ENCODE results near the gene CDC37.

The CDC37 gene
- total RNA-seq, result 189 to 261 reads per million in 2 experiments

DNA sequence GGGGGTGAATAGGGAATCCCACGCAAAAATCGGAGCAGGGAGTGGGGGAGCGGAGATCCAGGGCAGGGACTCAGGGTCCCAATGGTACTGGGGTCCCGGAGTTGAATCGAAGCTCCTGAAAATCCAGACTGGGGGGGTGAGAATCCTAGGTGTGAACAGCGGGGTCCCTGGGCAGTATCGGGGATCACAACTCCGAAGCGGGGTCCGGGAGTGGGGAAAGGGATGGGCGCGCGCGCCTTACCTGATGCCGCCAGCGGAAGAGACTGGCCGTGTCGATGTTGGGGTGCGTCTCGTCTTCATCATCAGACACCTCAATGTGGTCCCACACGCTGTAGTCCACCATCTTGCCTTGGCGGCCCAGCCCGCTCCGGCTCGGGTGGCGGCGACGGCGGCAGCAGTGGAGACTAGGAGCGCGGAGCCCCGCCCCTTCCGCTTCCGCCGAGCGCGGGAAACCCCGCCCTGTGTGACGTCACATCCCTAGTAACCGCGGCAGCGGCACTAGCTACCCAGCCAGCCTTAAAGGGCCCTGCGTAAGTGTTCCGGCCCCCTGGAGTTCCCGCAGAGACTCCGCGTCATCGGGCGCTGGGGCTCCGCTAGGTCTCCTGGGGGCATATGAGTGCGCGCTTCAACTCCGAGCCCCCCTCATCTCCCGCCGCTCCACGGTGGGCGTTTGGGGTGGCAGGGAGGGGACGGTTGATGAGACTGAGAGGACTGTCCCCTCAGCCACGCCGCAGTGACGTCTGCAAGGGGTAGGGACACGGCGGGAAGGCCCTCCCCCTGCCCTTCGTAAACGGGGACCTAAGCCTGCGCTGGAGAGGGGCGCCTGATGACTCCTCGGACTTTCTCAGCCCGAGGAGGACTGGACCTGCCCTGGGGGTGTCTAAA is at the start of gene CDC37:
Gene CDC37, minus strand, starts transcription at position 406 of the 885 bp plus-strand sequence. Its CDS starts 63 bp downstream, at position 343.
- peak; percentile 96 for DNase-seq (ENCODE audit: low read depth)

DNA sequence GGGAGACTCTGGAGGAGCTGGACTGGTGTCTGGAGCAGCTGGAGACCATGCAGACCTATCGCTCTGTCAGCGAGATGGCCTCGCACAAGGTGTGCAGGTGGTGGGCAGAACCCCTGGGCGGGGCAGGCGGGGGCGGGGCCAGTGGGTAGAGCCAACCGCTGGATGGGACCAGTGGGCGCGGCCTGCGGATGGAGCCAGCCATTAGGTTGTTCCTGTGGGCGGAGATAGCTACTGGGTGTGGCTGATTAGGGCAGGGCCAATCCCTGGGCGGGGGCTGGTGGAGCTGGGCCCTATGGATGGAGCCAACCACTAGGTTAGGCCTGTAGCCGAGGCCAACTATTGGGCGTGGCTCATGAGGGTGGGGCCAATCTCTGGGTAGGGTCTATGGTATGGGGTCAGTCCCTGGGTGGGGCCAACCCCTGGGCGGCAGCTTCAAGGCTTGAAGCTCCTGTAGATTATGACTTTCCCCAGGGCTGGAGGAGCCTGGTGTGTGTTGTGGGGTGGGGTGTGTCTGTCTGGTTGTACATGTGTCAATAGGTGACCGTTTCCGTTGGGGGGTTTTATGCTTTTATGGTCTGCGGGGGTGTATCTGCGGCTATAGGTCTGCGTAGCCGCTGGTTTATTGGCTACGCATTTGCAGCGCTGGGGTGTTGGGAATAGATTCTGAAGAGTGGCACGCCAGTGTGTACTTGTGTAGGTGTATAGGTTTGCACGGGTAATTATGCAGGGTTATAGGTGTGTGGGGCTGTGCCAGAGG is 47.7 kb upstream of the CDC37 start:
- DNase-seq (ENCODE audit: low read depth), result no peak

DNA sequence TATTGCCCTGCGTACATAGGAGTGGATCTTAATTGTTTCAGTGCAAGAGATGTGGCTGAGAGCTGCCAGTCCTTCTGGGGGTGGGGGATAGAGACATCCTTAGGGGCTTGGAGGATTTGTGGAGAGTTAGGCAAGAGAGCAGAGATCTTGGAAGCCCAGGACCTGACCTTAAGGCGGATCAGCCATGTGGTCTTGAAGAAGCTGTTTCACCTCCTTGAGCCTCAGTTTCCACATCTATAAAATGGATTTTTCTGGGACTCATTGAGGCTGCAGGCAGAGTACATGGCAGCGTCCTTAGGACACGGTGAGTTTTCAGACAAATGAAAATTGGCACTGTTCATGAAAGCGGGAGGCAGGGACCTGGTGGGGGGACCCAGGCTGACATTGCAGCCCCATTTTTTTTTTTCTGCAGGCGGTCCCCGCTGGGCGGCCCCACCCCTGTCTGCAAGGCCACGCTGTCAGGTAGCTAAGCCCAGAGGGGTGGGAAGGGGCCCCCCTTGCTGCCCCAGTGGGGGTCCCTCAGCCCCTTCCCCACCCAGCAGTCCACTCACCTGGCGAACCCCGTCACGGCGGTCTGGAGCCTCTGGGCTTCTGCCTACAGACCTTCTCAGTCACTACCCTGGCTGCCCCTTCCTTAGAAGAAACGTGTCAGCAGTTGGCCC is 47.0 kb upstream of the CDC37 start:
- DNase-seq (ENCODE audit: low read depth), result no peak

DNA sequence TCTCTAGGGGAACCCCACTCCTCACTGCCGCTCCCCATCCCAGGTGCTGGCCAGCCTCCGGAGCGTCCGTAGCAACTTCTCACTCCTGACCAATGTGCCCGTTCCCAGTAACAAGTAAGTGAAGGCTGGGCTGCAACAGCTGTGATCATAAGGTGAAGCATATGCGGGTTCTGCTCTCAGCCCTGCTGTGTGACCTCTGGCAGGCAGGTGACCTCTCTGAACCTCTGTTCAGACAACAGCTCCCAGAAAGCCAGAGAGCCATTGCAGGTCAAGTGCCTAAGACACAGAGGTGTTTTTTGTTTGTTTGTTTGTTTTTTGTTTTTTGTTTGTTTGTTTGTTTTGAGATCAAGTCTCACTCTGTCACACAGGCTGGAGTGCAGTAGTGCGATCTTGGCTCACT is 45.7 kb upstream of the CDC37 start:
- DNase-seq (ENCODE audit: low read depth), result no peak

DNA sequence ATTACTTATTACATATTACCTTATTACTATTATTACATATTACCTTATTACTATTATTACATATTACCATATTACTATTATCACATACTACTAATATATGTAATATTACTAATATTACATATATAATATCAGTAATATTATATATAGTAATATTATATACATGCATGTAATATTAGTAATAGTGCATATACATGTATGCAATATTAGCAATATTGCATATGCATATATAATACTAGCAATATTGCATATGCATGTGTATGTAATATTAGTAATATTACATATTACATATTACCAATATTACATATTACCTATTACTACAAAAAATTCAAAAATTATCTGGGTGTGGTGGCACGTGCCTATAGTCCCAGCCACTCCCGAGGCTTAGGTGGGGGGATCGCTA is 39.4 kb upstream of the CDC37 start:
- DNase-seq (ENCODE audit: low read depth), result no peak

DNA sequence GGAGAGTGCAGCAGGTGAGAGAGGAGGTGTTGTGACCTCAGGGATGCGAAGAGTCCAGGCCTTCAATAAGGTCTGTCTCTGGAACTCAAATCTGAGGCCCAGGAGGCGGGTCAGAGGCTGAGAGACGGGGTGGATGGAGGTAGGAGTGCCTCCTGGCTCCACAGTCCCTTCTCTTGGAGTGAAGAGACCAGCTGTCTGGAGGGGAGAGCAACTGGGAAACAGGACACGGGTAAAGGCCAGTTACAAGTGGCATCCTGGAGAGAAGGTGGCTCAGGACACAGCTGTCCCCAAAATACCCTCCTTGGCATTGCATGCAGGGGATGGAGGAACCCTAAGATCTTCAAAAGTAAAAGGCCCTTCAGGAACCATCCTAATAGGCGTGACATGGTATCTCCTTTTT is 36.2 kb upstream of the CDC37 start:
- DNase-seq (ENCODE audit: low read depth), result no peak

DNA sequence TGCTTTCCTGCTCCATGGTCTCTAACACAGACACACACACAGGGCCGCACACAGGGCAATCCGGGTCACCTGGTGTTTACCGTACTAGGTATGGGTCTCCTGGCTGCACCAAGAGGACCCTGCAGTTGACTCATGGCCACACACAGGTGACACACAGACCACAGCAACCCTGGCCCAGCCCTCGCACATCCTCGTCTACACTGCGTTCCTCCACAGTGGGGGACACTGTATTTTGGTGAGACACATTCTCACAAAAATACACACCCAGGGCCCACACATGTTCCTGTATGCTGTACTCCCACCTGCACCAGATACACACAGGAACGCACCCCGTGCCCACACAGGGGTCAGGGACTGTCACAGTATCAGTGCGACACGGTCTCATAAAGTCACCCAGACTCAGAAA is 29.8 kb upstream of the CDC37 start:
- DNase-seq (ENCODE audit: low read depth), result no peak

DNA sequence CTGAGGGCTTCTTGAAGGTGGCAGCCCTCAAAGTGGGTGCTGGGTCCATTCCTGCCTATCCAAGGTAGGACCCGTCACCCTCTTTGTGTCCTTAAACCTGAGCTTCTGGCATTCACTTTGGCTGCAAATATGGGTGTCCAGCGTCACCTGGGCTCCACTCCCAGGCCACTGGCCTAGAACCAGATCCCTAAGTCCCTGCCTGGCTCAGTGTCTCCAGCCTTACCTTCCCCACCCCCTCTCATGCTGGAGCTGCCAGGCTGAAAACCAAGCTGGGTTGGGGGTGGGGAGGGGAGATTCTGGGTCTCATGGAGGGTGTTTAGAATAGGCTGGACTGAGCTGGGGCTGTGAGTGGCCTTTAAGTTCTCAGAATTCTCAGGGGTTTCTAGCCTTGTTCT is 29.4 kb upstream of the CDC37 start:
- no peak for DNase-seq (ENCODE audit: low read depth)

DNA sequence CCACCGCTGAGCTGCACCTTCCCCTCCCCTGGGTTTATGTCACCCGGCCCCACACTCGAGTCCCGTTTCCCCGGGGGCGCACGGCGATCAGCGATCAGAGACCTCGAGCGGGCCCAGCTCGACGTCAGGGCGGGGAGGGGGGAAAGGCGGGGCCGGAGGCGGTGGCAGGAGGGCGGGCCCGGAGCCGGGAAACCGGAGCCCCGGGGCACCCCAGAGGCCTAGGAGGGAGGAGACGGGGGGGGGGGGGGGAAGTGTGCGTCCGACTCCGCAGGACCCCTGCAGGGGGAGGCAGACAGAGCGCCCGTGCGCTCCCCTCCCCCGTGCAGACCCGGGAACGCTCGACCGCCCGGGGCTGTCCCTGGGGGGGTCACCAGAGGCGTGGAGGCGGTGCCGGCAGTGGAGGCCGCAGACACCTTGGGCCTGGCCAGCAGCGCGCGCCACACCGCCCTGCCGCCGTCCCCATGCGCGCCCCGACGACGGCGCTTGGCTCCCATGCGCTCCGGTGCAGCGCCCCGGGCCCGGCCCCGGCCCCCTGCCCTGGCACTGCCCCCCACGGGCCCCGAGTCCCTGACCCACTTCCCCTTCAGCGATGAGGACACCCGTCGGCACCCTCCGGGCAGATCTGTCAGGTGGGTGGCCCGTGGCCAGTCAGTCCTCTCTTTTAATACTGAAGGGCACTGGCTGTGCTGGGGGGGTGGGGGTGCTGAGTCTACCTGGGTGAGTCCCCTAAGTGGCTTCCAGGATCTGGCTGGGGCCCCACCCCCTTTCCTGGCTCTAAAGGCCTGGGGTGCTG is 28.8 kb upstream of the CDC37 start:
- peak; percentile 58 for DNase-seq (ENCODE audit: low read depth)

DNA sequence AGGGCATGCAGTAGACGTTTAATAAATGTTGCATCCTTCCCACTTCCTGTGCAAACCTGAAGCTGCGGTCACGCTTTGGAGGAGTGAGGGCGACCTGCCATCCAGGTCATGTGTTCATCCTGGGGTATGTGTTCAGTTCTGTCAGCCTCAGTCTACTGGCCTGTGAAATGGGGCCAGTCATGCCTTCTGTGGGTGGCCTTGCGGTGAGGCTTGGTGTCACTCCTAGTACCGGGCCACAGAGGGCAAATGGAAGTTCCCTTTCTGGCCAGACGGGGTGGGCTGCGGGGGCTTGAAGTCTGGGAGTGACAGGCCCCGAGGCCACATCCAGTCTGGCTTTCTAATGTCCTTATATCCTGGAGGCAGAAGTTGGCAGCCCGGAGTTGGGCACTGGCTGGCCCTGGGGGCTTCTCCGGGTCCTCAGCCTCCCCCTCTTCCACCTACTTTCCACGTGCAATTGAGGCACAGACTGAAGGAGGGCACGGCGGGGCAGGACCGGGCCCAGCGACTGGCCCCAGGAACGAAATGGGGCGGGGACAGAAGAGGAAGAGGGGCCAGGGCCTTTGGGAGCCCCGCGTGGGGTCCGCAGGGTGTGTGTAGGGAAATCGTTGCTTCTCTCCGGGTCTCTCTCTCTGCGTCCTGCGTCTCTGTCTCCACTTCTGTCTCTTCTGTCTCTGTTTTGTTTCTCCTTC is 28.1 kb upstream of the CDC37 start:
- DNase-seq (ENCODE audit: low read depth), result no peak

DNA sequence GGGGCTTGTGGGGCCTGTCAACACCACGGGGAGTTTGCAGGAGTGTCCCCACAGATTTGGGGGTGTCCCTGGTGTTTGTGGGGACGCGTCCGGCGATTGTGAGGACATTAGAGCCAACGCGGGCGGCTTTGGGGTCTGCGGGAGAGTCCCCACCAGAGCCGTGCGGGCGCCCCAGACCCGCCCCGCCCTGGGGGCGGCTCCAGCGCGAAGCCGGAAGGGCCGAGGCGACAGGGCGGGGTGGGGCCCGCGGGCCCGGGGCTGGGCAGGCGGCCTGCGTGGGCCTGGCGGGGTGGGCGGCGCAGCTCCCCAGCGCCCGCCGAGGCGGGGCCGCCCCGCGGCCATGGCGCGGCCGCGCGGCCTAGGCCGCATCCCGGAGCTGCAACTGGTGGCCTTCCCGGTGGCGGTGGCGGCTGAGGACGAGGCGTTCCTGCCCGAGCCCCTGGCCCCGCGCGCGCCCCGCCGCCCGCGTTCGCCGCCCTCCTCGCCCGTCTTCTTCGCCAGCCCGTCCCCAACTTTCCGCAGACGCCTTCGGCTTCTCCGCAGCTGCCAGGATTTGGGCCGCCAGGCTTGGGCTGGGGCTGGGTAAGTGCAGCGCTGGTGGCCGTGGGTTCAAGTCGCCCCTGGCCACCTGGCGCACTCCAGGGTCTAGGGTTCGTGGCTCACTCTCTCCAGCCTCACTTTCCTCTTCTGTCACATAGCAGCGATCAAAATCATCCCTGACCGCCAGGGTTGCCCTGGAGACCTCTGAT is 27.3 kb upstream of the CDC37 start:
- no peak for DNase-seq (ENCODE audit: low read depth)

DNA sequence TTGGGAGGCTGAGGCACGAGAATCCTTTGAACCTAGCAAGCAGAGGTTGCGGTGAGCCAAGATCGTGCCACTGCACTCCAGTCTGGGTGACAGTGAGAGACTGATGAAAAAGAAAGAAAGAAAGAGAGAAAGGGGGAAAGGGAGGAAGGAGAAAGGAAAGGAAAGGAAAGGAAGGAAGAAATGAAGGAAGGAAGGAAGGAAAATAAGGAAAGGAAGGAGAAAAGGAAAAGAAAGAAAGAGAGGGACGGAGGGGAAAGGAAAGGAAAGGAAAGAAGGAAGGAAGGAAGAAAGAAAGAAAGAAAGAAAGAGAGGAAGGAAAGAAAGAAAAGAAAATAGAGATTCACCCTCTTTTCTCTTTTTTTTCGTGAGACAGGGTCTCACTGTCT is 25.6 kb upstream of the CDC37 start:
- no peak for DNase-seq (ENCODE audit: low read depth)

DNA sequence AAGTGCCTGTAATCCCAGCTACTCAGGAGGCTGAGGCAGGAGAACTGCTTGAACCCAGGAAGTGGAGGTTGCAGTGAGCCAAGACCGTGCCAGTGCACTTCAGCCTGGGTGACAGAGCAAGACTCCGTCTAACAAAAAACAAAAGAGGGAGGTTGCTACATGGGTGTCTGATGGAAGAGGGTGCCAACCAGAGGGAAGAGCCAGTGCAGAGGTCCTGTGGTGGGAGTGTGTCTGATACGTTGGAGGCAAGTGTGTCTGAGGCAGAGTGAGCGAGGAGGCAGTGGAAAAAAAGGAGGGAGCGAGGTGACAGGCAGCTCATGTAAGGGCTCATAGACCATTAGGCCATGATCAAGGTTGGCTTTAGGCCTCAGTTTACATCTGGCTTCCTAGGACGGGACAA is 23.8 kb upstream of the CDC37 start:
- DNase-seq (ENCODE audit: low read depth), result no peak

DNA sequence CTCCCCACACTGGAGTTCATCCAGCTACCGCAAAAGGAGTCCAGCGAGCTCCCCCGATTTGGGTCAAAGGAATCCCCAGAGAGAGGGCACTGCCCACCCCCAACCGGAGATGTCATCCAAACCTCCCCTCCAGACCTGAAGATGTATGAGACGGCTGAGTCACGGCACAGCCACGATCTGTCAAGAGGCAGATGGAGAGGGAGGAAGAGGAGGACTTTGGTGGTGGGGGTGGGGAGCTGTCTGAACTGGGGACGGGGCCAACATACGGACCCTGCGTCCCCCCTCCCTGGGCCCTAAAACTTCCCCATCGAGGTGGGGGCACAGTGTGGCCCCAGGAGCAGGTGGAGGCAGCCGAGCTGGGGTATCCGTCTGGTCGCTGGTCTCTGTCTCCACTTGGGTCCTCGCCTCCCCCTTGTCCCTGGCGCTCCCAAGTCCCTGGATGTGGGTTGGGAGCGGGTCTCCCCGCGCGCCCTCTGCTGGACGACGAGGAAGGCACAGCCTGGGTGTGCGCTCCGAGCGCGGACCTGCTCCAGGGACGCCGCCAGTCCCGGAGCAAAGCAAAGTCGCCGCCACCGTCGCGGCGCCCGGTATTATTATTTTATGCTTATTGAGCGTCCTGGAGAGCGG is 20.8 kb upstream of the CDC37 start:
- DNase-seq (ENCODE audit: low read depth), result no peak

DNA sequence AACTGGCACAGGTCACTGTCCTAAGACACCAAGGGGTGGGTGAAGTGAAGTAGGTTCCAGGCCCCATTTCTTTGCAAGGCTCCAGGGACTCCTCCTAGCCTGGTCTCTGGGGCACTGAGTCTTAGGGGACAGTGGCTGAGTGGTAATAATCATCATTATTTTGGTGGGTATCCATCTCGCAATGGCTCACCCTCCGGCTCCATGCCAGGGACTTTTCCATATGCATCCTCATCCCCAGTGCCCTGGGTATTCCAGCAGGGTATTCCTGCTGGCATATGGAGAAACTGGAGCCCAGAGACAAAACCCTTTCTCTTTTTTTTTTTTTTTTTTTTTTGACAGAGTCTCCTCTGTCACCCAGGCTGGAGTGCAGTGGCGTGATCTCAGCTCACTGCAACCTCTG is 19.5 kb upstream of the CDC37 start:
- no peak for DNase-seq (ENCODE audit: low read depth)

DNA sequence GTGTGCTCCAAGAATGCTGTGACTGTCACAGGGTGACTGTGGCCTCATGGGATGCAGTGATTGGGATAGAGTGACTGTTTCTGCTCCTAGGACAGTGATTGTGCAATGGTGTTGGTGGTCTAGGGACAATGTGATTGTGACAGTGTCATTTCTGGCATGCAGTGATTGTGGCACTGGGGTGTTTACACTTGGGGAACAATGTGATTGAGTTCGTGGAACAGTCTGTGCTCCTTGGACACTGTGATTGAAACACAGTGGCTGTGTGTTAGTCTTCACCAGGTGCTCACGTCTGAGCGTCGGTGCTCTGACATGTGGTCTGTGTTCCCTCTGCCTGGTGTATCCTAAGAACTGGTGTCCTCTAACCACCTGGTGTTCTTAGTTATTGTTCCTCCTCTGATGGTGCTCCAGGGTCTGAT is 18.7 kb upstream of the CDC37 start:
- no peak for DNase-seq (ENCODE audit: low read depth)

DNA sequence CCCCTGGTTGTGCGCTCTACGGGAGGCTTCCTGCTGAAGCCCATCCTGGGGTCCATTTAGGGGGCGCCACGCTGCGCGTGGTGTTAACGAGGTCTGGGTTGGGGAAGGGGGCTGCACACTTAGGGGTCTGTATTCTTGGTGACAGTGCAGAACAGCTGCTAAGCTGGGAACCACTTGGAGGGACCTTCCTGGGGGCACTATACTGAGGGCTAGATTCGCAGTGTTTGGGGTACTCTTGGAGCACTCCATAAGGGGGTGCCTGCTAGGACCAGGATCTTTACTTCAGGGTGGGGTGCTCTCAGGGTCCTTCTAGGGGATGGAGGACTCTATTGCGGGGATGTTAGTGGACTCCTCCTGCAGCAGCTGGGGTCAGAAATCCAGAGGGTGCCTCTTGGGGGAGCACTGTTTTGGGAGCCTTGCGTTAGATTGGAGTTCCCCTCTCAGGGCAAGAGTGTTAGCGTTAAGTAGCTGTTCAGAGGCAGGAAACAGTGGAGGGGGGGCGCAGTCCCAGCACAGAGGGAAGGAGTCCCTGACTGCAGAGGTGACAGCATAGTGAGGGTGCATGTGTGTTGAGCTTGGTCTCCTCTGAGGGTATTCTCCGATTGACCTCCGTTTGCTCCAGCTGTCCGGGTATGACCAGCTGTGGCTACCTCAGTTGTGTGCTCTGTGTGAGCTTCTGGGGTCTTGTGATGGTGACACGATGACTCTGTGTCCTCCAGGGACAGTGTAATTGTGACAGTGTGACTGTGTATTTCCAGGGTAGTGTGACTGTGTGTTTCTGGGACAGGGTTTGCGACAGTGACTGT is 18.1 kb upstream of the CDC37 start:
- DNase-seq (ENCODE audit: low read depth), result no peak

DNA sequence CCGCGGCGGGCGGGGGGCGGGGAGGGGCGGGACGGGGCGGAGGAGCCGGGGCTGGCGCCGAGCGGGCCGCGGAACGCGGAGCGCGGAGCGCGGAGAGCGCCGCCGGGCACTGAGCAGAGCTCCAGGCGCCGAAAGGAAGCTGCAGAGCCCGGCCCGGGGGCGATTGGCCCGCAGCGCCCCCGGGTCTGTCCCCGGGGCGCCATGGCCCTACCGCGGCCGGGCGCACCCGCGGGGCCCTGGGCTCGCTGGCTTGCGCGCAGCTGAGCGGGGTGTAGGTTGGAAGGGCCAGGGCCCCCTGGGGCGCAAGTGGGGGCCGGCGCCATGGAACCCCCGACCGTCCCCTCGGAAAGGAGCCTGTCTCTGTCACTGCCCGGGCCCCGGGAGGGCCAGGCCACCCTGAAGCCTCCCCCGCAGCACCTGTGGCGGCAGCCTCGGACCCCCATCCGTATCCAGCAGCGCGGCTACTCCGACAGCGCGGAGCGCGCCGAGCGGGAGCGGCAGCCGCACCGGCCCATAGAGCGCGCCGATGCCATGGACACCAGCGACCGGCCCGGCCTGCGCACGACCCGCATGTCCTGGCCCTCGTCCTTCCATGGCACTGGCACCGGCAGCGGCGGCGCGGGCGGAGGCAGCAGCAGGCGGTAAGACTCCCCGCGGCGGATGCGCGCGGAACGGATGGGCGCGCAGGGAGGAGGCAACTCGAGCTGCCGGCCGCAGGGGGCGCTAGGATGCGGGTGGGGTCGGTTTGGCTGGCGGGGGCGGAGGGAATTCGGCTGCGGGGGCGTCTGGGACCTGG is 17.3 kb upstream of the CDC37 start, which contains the start of gene PDE4A:
Gene PDE4A, plus strand, starts transcription at position 95 of the 796 bp plus-strand sequence. Its CDS starts 227 bp downstream, at position 322.
- no peak for DNase-seq (ENCODE audit: low read depth)

Data from T follicular helper cell (primary cell).